NT2/D1 (cell line): ENCODE results near the gene GPS1.

Experiments used
- SUZ12 ChIP-seq: IDR thresholded peaks from 2 replicates; pipeline ENCODE4 v1.6.1; 2011; ENCODE audit not compliant: insufficient read length, insufficient read depth; ENCODE audit errors: extremely low read depth
- YY1 ChIP-seq: IDR thresholded peaks from 2 replicates; pipeline ENCODE4 v1.6.1; 2011; ENCODE audit not compliant: insufficient read length, insufficient read depth
- ZNF274 ChIP-seq: IDR thresholded peaks from 2 replicates; pipeline ENCODE4 v1.6.1; 2011; ENCODE audit warnings: mild to moderate bottlenecking, low read depth, low read length

GRCh38 chr17:82028246-82028645 lies 23.5 kb upstream of the GPS1 start:
- TF ChIP-seq YY1 (no peak), ZNF274 (no peak), SUZ12 (no peak)
